T follicular helper cell (primary cell): Measurements from ENCODE around the gene SOD2.
"Not testable (repeated sequence)": the region's sequence is repeated elsewhere in the genome, so short reads cannot be mapped to it uniquely, and the experiment has no call there.

Experiments
- DNase-seq: peaks from one replicate; pipeline ENCODE4 v3.0.0-alpha.2; 2020; ENCODE audit warnings: low read depth

The SOD2 gene

GRCh38 chr6:159693128-159693893 is at the start of gene SOD2:
Gene SOD2 (minus strand): TSS chr6:159693241. CDS start chr6:159693167, 74 bp downstream.
- peak; percentile 72 for DNase-seq

- DNase-seq = no peak
These were observed 49.1 kb upstream of the SOD2 start for GRCh38 chr6:159742165-159742564.

- no peak for DNase-seq
These were observed 46.3 kb upstream of the SOD2 start for GRCh38 chr6:159739341-159739740.

GRCh38 chr6:159736908-159737307 is 43.9 kb upstream of the SOD2 start:
- DNase-seq = no peak

GRCh38 chr6:159733395-159733794 is 40.4 kb upstream of the SOD2 start:
- not testable (repeated sequence) for DNase-seq

GRCh38 chr6:159732550-159732949 is 39.5 kb upstream of the SOD2 start:
- DNase-seq = not testable (repeated sequence)

GRCh38 chr6:159730332-159730676 is 37.3 kb upstream of the SOD2 start:
- no peak for DNase-seq

- DNase-seq = no peak
These were observed 36.7 kb upstream of the SOD2 start for GRCh38 chr6:159729598-159730331.

- no peak for DNase-seq
These were observed 35.5 kb upstream of the SOD2 start for GRCh38 chr6:159728531-159728964.

GRCh38 chr6:159727717-159728445 is 34.8 kb upstream of the SOD2 start:
- DNase-seq = no peak

GRCh38 chr6:159726918-159727716 is 34.1 kb upstream of the SOD2 start, which contains the start of gene WTAP:
Gene WTAP (plus strand): TSS chr6:159727506. CDS start chr6:159736266, 8,760 bp downstream.
- peak; percentile 96 for DNase-seq

GRCh38 chr6:159726255-159726917 is 33.3 kb upstream of the SOD2 start:
- no peak for DNase-seq

GRCh38 chr6:159725208-159725607 is 32.2 kb upstream of the SOD2 start:
- not testable (repeated sequence) for DNase-seq

- no peak for DNase-seq
These were observed 31.7 kb upstream of the SOD2 start for GRCh38 chr6:159724778-159725177.

- DNase-seq = no peak
These were observed 30.2 kb upstream of the SOD2 start for GRCh38 chr6:159723259-159723658.

- no peak for DNase-seq
These were observed 29.6 kb upstream of the SOD2 start for GRCh38 chr6:159722655-159723054.

GRCh38 chr6:159721981-159722380 is 28.9 kb upstream of the SOD2 start:
- DNase-seq = not testable (repeated sequence)

GRCh38 chr6:159720708-159721107 is 27.7 kb upstream of the SOD2 start:
- peak; percentile 42 for DNase-seq

GRCh38 chr6:159719287-159719686 is 26.2 kb upstream of the SOD2 start:
- no peak for DNase-seq

GRCh38 chr6:159718634-159719033 is 25.6 kb upstream of the SOD2 start:
- DNase-seq = no peak
